H1 (cell line): ENCODE data around the gene SBNO2. TPM values are rescaled to one million over a fixed set of nuclear protein-coding genes. Genes with fewer than 3 reads are reported as not detected.

Experiments used
- NRF1 ChIP-seq: IDR thresholded peaks from 2 replicates; pipeline ENCODE4 v1.6.1; 2011; ENCODE audit warnings: mild to moderate bottlenecking, low read depth, low read length, improper control_type of control experiment
- SP4 ChIP-seq: IDR thresholded peaks from 2 replicates; pipeline ENCODE4 v1.6.1; 2012; ENCODE audit warnings: low read length, inconsistent platforms
- TBP ChIP-seq: IDR thresholded peaks from 2 replicates; pipeline ENCODE4 v1.6.1; 2011; ENCODE audit warnings: low read depth, low read length, improper control_type of control experiment
- polyA plus RNA-seq, 7 experiments: library from polyadenylated mRNA; depleted of rRNA in 3 of 7; stranded (reverse) in 5 of 7; unstranded in 2 of 7; fragments of >200 nt in 5 of 7; fragments of 200-250 nt in 2 of 7; gene quantifications; 1 replicate in 5 of 7; 2 replicates in 1 of 7; 4 replicates in 1 of 7; pipeline versions ENCODE4 v1.2.1 to v1.2.3, GENCODE V29; 2011 to 2013; ENCODE audit warnings: missing spikeins in 2 of 7, mixed read lengths in 2 of 7
- total RNA-seq: library from RNA; stranded (reverse); fragmentation: NEBNext Ultra II Directional; extraction: Animal tissue kit (Norgen Biotek cat#: 25700); gene quantifications from 2 replicates; pipeline ENCODE4 v1.2.1, GENCODE V29; 2021

The SBNO2 gene
- total and polyA plus RNA-seq, 2 of the 8 experiments (the other 6 are each of a cell fraction or from before 2014, with no cell fraction given) = 12.2 to 31.4 TPM

DNA sequence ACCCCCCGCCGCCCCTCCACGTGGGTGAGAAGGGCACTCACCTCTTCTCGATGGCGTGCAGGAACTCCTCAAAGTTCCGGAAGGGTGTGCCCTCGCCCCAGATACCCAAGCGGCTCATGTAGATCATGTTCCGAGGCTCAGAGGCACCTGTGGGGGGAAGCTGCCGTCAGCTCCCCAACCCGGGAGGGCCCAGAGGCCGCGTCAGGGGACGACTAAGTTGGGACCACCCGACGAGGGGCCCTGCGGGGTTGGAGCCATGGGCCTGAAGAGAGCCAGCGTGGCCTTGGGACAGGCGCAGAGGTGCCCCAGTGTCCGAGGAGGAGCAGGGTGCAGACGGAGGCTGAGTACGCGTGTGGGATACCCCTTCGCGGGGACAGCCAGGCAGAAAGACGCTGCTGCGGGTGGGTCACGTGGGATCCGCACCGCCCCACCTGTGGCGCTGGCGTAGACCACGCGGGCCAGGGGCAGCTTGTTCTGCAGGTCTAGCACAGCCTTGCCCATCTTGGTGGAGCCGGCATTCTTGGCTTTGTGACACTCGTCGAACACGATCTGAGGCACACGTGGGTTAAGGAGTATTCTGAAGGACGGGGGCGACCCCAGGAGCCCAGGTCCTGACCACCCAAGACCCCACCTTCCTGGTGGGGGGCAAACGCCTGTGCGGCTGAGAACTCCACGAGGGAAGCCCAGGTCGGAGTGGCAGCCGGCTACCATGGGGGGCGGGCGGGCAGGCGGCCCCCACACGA, 54.4 kb downstream of the SBNO2 start (continued):
- TF ChIP-seq TBP = no peak
- no peak for TF ChIP-seq NRF1
- TF ChIP-seq SP4 = no peak
